ENCODE measurements around the gene LTN1. TPM values are rescaled to one million over a fixed set of nuclear protein-coding genes. Genes with fewer than 3 reads are reported as not detected.

The LTN1 gene, protein sequence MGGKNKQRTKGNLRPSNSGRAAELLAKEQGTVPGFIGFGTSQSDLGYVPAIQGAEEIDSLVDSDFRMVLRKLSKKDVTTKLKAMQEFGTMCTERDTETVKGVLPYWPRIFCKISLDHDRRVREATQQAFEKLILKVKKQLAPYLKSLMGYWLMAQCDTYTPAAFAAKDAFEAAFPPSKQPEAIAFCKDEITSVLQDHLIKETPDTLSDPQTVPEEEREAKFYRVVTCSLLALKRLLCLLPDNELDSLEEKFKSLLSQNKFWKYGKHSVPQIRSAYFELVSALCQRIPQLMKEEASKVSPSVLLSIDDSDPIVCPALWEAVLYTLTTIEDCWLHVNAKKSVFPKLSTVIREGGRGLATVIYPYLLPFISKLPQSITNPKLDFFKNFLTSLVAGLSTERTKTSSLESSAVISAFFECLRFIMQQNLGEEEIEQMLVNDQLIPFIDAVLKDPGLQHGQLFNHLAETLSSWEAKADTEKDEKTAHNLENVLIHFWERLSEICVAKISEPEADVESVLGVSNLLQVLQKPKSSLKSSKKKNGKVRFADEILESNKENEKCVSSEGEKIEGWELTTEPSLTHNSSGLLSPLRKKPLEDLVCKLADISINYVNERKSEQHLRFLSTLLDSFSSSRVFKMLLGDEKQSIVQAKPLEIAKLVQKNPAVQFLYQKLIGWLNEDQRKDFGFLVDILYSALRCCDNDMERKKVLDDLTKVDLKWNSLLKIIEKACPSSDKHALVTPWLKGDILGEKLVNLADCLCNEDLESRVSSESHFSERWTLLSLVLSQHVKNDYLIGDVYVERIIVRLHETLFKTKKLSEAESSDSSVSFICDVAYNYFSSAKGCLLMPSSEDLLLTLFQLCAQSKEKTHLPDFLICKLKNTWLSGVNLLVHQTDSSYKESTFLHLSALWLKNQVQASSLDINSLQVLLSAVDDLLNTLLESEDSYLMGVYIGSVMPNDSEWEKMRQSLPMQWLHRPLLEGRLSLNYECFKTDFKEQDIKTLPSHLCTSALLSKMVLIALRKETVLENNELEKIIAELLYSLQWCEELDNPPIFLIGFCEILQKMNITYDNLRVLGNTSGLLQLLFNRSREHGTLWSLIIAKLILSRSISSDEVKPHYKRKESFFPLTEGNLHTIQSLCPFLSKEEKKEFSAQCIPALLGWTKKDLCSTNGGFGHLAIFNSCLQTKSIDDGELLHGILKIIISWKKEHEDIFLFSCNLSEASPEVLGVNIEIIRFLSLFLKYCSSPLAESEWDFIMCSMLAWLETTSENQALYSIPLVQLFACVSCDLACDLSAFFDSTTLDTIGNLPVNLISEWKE (N-terminal part only)
- 40.4 and 47.6 TPM in 2 replicates for total RNA-seq

DNA sequence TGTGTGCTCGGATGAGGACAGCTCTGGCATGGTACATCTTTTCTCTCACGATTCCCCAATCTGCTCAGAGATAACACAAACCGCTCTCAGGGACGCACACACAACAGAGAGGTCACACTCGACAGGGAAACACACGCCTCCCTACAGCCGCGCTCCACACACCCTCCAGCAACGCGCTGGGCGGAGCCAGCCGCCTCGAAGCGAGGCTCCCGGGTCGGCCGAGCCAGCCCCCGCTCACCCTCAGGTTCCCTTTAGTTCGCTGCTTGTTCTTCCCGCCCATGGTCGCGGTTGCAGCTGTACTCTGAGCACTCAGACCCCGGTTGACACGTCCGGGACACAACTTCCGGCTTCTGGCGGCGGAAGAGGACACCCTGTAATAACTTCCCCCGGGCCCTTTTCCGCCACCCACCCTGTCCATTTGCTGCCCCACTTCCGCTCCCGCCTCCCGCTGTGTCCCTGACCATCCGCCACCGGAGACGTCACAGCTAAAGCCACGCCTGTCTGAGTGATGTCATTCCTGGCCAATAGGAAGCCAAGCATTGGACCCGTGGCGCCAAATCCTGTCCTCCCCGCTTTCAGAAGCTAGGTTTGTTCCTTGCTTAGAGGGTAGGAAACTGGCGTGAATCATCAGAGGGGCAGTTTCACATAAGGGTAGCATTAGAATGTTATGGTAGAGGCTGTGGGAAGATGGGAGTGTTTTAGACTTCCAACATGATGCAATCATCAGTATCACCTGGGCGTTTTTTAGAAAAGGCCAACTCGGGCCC, at the start of gene LTN1:
Gene LTN1 (minus strand): TSS at position 352 of the 767 bp plus-strand sequence. CDS start 72 bp downstream, at position 280.

DNA sequence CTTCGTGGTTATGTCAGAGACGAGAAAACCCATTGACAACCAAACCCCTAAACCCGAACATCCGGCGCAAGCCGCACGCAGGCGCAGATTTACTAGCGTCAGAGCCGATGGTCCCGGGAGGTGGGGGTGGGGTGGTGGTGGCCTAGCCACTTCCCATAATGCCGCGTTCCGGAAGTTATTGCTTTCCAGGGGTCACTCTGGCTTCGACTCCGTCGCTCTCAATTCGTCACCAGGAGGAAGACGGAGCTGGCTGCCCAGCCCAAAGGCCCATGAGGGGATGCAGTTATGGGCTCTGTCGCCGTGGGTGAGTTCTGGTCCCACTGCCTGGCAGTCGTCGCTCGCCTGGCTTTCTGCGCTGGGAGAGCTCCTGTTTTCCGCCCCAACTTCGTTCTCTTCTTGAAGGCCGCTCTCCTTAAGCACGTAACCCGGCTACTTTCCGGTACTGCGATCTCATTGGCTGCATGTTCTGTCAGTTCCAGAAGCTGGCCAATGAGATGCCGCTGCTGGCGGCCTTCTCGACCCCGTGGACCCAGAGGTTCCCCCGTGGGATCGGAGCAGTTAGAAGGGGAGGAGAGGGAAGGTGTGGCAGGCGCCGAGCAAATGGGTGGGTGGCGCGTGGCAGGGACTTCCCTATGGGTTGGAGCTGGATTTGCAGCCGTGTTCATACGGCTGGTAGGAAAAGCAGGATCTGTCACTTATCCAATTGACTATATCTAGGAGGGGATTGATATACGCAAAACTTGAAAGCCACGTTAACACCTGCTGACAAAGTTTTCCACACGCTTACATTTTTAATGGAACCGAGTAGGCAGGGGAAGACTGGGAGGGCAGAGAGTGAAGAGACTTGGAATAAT, 32.0 kb upstream of the LTN1 start, which contains the start of gene USP16:
Gene USP16 (plus strand): TSS at position 195 of the 854 bp plus-strand sequence. CDS start 3,246 bp downstream, outside the sequence.

Other genes starting within 250 kb of the LTN1 start
- gene RWDD2B, start 26.5 kb upstream of the LTN1 start, total RNA-seq, result 18.2 and 18.4 TPM in 2 replicates
- 31.1 and 32.4 TPM in 2 replicates for gene USP16, start 31.8 kb upstream of the LTN1 start, total RNA-seq
- gene CCT8, start 80.8 kb upstream of the LTN1 start, total RNA-seq, result 215 and 270 TPM in 2 replicates
- 3.9 and 12.8 TPM in 2 replicates for gene MAP3K7CL, start 137.8 kb upstream of the LTN1 start, total RNA-seq